HG03457 (cell line): ENCODE results near the gene NXPE4.
"Not testable (repeated sequence)": the region's sequence is repeated elsewhere in the genome, so short reads cannot be mapped to it uniquely, and the experiment has no call there.

ENCODE experiments used
- ATAC-seq: cut with Tn5 transposase; IDR thresholded peaks from one replicate; pipeline ENCODE4 v1.9.1; 2021; ENCODE audit warnings: moderate number of reproducible peaks; ENCODE audit not compliant: unreplicated experiment

The NXPE4 gene

GRCh38 chr11:114595571-114595970, at the start of gene NXPE4:
TSS of gene NXPE4 (minus strand) at chr11:114595786. CDS start at chr11:114594759, 1,027 bp downstream.
- no peak for ATAC-seq

GRCh38 chr11:114639440-114639839, 43.9 kb upstream of the NXPE4 start:
- ATAC-seq: not testable (repeated sequence)

DNA sequence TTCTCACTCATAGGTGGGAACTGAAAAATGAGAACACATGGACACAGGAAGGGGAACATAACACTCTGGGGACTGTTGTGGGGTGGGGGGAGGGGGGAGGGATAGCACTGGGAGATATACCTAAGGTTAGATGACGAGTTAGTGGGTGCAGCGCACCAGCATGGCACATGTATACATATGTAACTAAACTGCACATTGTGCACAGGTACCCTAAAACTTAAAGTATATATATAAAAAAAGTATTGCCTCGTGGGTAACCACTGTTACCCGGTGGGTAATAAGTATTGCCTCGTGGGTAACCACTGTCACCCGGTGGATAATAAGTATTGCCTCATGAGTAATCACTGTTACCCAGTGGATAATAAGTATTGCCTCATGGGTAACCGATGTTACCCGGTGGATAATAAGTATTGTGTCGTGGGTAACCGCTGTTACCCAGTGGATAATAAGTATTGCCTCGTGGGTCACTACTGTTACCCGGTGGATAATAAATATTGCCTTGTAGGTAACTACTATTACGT, 35.9 kb upstream of the NXPE4 start:
- ATAC-seq: not testable (repeated sequence)

- no peak for ATAC-seq
Measured at GRCh38 chr11:114625294-114625693, 29.7 kb upstream of the NXPE4 start.

DNA sequence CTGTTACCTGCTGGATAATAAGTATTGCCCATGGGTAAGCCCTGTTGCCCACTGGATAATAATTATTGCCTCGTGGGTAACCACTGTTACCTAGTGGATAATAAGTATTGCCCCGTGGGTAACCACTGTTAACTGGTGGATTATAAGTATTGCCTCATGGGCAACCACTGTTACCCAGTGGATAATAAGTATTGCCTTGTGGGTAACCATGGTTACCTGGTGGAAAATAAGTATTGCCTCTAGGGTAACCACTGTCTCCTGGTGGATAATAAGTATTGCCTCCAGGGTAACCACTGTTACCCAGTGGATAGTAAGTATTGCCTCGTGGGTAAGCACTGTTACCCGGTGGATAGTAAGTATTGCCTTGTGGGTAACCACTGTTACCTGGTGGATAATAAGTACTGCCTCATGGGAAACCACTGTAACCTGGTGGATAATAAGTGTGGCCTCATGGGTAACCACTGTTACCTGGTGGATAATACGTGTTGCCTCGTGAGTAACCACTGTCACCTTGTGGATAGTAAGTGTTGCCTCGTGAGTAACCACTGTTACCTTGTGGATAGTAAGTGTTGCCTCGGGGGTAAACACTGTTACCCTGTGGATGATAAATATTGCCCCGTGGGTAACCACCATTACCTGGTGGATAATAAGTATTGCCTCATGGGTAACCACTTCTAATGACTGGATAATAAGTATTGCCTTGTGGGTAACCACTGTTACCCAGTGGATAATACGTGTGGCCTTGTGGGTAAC, 29.0 kb upstream of the NXPE4 start:
- ATAC-seq: no peak

GRCh38 chr11:114623720-114624119, 28.1 kb upstream of the NXPE4 start:
- ATAC-seq: no peak

GRCh38 chr11:114622858-114623257, 27.3 kb upstream of the NXPE4 start:
- no peak for ATAC-seq

DNA sequence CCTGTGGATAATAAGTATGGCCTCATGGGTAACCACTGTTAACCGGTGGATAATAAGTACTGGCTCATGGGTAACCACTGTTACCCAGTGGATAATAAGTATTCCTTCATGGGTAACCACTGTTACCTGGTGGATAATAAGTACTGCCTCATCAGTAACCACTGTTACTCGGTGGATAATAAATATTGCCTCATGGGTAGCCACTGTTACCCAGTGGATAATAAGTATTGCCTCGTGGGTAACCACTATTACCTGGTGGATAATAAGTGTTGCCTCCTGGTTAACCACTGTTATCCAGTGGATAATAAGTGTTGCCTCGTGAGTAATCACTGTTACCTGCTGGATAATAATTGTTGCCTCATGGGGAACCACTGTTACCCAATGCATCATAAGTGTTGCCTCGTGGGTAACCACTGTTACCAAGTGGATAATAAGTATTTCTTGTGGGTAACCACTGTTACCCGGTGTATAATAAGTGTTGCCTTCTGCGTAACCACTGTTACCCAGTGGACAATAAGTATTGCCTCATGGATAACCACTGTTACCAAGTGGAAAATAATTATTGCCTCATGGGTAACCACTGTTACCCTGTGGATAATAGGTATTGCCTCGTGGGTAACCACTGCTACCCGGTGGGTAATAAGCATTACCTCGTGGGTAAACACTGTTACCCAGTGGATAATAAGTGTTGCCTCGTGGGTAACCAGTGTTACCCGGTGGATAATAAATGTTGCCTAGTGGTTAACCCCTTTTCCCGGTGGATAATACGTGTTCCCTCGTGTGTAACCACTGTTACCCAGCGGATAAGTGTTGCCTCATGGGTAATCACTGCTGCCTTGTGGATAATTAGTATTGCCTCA, 26.6 kb upstream of the NXPE4 start:
- no peak for ATAC-seq

GRCh38 chr11:114621072-114621471, 25.5 kb upstream of the NXPE4 start:
- ATAC-seq: no peak

DNA sequence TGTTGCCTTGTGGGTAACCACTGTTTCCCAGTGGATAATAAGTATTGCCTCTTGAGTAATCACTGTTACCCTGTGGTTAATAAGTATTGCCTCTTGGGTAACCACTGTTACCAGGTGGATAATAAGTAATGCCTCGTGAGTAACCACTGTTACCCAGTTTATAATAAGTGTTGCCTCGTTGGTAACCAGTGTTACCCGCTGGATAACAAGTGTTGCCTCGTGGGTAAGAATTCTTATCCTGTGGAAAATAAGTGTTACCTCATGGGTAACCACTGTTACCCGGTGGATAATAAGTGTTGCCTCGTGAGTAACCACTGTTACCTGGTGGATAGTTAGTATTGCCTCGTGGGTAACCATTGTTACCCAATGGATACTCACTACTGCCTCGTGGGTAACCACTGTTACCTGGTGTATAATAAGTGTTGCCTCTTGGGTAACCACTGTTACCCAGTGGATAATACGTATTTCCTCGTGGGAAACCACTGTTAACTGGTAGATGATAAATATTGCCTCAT, 24.1 kb upstream of the NXPE4 start:
- no peak for ATAC-seq

- no peak for ATAC-seq
Measured at GRCh38 chr11:114618139-114618538, 22.6 kb upstream of the NXPE4 start.

- no peak for ATAC-seq
Measured at GRCh38 chr11:114617157-114618124, 21.9 kb upstream of the NXPE4 start.

DNA sequence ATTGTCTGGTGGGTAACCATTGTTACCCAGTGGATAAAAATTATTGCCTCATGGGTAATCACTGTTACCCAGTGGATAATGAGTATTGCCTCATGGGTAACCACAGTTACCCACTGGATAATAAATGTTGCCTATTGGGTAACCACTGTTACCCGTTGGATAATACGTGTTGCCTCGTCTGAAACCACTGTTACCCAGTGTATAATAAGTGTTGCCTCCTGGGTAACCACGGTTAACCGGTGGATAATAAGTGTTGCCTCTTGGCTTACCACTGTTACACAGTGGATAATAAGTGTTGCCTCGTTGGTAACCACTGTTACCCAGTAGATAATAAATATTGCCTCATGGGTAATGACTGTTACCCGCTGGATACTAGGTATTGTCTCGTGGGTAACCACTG, 20.9 kb upstream of the NXPE4 start:
- ATAC-seq: no peak

- ATAC-seq: no peak
Measured at GRCh38 chr11:114615448-114616361, 20.1 kb upstream of the NXPE4 start.

- ATAC-seq: no peak
Measured at GRCh38 chr11:114614127-114614720, 18.6 kb upstream of the NXPE4 start.

DNA sequence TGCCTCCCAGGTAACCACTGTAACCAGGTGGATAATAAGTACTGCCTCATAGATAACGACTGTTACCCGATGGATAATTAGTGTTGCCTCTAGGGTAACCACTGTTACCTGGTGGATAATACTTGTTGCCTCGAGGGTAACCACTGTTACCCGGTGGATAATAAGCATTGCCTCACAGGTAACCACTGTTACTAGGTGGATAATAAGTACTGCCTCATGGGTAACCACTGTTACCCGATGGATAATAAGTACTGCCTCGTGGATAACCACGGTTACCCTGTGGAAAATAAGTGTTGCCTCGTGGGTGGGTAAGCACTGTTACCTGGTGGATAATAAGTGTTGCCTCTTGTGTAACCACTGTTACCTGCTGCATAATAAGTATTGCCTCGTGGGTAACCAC, 17.5 kb upstream of the NXPE4 start:
- not testable (repeated sequence) for ATAC-seq

- no peak for ATAC-seq
Measured at GRCh38 chr11:114612686-114613085, 17.1 kb upstream of the NXPE4 start.

DNA sequence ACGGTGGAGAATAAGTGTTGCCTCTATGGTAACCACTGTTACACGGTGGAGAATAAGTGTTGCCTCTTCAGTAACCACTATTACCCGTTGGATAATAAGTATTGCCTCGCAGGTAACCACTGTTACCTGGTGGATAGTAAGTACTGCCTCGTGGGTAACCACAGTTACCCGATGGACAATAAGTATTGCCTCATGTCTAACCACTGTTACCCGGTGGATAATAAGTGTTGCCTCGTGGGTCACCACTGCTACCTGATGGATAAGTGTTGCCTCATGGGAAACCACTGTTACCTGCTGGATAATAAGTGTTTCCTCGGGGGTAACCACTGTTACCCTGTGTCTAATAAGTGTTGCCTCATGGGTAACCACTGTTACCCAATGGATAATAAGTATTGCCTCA, 16.6 kb upstream of the NXPE4 start:
- not testable (repeated sequence) for ATAC-seq
